ENCODE results near the gene GJD3.

DNA sequence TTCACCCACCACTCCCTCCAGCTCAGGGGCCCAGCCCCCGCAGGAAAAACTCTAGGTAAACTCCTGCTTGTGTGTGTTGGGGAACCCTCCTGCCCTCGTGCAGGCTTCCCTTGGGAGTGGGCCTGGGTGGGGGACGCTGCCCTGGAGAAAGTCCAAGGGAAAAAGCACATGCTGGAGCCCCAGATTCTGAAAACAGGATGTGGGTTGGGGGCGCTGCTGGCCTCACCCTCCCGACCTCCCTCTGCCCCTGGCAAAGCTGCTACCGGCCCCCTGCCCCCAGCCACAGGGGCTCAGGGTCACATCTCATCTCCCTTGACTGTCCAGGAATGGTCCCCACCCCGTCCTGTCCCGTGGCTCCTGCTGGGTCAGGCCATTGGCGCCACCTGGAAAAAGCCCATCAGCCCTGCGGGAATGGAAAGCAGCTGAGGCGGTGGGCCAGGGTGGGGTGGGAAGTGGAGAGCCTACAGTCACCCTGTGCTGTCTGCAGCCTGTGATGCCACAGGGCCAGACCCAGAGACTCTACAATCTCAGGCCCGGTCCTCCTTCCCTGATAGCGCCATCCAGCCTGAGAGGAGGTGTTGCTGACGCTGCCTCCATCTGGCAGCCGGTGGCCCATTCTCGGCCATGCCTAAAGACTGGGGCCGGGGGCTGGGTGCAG lies 2.5 kb upstream of the GJD3 start:
- TF ChIP-seq, protein P1, sequence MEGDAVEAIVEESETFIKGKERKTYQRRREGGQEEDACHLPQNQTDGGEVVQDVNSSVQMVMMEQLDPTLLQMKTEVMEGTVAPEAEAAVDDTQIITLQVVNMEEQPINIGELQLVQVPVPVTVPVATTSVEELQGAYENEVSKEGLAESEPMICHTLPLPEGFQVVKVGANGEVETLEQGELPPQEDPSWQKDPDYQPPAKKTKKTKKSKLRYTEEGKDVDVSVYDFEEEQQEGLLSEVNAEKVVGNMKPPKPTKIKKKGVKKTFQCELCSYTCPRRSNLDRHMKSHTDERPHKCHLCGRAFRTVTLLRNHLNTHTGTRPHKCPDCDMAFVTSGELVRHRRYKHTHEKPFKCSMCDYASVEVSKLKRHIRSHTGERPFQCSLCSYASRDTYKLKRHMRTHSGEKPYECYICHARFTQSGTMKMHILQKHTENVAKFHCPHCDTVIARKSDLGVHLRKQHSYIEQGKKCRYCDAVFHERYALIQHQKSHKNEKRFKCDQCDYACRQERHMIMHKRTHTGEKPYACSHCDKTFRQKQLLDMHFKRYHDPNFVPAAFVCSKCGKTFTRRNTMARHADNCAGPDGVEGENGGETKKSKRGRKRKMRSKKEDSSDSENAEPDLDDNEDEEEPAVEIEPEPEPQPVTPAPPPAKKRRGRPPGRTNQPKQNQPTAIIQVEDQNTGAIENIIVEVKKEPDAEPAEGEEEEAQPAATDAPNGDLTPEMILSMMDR (IDR thresholded peaks at IDR 0.05; ENCODE audit: poor library complexity, severe bottlenecking): no peak
- TF ChIP-seq POLR2AphosphoS5 (IDR thresholded peaks at IDR 0.05) (no peak), TAF1 (IDR thresholded peaks at IDR 0.05; ENCODE audit: low read depth) (no peak)

Data from neural cell (in vitro differentiated cells).